Kidney glomerular epithelial cell (primary cell): ENCODE results near the gene COL25A1.
"Not testable (repeated sequence)": the region's sequence is repeated elsewhere in the genome, so short reads cannot be mapped to it uniquely, and the experiment has no call there.

Experiments used
- DNase-seq: peaks from one replicate; lab custom pipeline; 2025; lab: John Stamatoyannopoulos, UW

Gene COL25A1

DNA sequence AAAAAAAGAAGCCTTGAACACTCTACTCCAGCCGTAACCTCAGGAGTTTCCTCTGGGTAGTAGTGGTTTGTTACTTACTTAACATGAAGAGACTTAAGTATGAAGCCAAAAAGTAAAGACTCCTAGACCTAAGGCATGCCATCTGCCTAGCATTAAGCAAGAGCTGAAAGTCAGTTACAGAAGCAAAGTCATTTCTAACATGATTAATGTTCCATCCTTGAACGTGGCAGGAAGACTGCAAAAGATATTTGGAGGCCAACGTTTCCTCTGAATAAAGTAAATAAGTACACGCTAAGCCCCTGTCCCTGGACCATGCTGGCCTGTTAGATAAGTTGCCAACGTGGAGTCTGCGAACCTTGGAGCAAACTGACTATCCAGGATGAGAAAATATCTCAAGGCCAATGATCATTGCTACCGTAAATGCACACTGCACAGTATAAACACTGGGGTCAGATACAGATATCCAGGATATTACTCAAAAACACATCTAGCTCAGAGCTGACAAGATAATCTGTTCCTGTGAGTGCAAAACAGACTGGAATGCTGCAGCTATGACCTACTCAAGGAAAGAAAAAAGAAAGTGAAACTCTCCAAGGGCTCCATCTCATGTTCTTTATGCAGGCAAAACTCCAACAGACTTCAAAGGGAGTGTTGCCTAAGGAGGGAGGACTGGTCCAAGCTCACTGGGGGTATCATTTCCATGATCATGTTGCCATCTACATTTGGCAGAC lies 255.8 kb downstream of the COL25A1 start:
- no peak for DNase-seq

DNA sequence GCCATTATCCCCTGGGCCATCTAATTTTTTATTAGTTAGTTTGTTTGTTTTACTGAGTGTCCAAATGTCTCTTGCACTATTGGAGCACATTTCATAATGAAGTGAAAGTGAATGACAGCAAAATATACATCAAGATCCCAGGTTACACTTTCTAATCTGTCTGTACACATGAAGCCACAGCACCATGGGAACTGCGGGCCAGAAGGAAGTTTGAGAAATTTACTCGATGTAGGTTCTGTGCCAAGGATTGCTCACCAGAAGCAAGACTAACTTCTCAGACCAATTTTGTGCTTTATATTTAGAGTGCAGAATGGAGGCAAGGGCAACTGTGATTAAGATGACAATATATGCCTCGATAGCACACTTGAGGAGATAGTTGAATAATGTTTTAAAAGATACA lies 258.0 kb downstream of the COL25A1 start:
- DNase-seq = no peak

DNA sequence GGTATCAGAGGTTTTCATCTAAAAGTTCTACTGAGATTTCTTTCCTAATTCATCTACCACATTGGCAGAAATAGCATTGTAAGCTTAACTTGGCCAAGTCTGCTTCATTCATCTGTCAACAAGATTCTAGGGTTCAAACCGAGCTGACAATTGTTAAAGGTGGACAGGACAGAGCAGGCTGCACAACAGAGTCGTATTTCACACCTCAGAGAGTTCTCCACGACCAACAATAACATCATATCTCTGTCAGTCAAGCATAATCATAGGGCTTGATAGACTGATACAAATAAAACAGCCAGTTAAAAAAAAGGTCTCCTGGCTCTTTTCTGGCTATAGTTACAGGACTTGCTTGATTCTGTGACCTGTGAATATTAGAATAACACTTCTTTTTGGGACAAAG lies 259.2 kb downstream of the COL25A1 start:
- DNase-seq = no peak

DNA sequence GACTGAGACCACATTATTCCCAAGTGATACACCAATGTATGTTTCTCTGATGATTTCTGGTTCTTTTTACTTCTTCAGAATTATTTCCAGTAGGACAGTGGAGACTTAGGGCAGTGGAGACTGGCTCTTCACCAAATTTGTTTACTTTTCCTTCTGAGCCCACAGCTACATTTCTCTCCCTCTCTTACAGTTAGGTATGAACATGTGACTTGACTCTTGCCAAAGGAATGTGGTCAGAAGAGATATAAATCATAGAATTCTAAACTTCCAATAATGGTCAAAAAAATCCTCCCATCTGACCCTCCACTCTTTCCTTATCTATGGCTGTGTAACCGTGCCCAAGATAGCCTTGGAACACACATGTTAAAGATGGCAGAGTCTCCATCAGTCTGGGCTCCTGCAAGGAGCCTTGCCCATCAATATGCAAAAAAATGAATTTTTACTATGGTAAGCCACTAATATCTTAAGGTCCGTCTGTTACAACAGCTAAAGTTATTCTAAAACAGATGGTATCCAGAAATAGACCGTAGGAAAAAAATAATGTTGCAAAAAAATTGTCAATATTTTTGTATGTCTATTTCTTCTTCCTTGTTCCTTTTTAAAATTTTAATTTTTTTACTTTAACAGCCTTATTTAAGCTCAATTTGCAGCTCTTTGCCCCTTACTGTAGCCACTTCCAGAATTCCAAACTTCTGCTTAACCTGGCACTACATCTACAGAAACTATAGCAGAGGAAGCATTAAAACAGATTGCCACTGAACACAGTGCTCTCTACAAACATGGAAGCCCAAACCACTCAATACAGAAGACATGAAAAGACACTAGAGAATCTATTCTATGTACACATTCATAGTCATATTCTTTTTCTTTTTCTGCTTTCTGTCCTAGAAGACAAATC lies 260.7 kb downstream of the COL25A1 start:
- DNase-seq = peak; percentile 43

DNA sequence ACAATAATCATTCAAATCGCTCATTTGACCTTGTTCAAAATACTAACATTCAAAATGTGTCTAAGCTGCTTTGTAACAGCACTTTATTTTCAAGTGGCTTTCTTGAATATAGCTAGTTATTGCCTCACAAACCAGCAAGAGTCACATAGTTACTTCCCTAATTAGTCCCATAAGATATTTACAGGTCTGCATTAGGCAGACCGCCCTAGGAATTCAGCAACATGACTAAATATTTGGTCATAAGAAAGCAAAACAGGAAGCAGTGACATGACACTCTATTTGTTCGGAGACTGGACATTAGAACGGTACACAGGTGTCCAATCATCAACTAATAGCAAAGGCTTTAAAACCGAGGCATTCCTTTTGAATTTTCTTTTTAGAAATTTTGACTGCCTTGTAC lies 262.0 kb downstream of the COL25A1 start:
- DNase-seq = no peak

DNA sequence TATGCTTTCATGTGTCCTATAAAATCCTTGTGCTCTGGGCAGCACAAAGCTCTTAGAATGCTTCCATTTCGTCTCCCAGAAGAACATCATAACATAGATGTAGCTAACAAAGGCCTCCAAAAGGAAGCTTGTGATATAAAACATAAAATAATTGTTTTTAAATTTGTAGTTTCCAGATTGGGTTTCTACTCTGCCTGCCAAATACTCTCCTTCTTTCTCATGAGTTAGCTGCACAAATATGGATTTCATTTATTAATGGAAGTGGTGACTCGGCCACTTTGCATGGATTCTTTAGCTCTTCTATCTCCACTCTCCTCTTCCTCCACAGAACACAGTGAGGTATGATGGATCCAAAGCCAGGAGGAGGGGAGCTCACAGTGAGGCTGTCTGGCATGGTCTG lies 265.4 kb downstream of the COL25A1 start:
- DNase-seq = no peak

DNA sequence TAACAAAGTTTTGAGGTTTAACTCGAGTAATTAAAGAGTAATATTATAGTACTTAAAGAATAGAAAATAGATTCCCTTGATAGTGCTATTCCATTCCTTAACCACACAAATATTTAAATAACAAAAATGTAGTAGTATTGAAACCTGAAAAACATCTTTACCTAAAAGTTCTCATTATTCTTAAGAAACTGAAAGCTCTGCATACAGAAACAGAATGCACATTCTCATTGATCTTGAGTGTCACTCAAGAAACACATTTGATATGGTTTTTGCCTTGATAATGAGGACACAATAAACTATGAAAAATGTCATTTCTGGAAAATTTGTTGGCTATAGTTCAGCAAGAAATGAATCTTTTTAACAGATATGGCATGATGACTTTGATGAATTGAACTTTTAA lies 268.5 kb downstream of the COL25A1 start:
- DNase-seq = no peak

DNA sequence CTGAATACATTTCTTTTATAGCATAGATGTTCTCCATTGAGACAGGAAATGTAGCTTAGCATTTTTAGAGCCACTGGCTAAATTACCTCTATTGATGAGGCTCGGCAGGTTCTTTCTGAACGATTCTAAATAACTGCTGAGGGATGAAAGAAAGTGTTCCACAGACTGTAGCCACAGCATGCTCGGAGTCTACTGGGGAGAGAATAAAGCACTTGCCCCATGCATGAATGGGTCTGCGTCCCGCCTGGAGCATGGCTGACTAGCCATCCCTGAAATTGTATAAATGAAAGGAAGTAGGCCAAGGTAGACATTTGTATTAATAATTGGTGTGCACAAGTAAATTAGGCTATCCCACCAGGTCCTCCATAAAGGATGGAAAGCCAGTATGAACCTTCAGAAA lies 269.8 kb downstream of the COL25A1 start:
- no peak for DNase-seq

DNA sequence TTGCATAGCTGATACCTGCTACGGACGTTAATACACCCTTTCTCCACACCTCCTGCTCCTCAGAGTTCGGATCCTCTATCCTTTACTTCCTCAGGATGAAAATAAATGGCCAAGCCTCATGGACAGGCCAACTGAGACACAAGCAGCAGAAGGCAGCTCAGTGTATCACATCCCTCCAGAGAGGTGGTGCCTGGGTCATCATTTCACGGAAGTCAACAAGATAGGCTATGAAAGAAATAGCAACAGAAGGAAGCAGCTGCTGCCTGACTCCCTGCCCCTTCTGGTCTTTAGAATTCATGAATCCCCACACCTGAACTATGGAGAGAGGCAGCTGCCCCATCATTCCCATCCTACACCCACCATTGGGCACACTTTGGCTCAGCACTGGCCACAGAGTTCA lies 272.5 kb downstream of the COL25A1 start:
- no peak for DNase-seq

DNA sequence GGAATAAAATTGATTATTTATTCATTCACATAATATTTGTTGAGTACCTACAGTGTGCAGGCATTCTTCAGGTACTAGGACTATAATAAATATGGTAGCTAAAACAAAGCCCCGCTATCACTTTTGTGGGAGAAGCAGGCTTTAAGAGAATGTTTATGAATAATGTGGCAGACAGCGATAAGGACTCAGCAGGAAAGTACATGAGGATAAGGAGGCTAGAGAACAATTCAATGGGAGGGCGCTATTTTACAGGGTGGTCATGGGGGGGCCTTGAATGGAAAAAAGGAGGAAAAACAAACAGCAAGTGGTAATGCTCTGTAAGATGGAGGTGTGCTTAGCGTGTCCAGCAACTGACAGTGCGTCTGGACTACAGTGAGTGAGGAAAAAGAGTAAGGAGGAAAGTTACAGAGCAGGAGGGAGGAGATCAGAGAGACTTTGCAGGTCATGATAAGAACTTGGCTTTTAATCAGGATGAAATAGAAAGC lies 275.4 kb downstream of the COL25A1 start:
- no peak for DNase-seq

DNA sequence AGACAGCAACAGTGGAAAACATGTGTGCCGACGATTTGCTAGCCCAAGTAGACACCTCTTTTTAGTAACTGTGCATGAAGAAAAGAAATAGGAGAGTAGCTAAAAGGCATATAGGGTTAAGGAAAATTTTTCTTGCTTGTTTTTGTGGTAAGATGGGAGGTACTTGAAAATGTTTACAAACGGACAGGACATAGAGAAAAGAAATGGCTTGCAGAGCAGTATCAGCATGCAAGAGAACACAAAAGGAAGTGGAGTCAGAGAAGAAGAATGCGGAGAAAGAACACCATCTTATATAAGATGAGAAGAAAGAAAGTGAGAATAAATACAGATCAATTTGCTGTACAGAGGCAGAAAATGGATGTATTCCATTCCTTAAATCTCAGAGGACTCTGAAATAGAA lies 275.9 kb downstream of the COL25A1 start:
- no peak for DNase-seq

DNA sequence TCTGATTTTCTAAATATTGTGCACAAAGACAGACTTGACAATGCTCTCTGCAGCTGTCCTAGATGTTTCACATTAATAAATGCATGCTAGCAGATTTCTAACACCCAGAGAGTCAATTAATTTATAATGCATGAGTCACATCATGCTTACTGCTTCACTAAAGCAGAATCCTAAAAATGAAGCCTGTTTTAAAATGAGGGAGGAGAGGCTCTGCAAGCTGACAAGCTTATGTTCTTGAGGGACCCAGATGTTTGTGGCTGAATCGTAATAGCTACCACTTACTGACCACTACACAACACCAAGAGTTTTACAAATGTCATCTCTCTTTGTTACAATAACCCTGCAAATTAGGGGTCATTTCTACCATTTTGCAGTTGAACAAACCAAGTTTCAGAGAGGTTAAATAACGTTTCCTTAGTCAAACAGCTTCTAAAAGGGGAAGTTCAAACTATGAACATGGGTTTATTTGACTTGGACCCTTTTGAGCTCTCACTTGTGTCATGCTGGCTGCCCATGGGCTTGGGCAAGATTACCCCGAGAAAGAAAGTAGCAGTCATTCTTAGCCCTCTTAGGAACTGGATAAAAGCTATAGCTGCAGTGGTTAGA lies 276.9 kb downstream of the COL25A1 start:
- DNase-seq = no peak

DNA sequence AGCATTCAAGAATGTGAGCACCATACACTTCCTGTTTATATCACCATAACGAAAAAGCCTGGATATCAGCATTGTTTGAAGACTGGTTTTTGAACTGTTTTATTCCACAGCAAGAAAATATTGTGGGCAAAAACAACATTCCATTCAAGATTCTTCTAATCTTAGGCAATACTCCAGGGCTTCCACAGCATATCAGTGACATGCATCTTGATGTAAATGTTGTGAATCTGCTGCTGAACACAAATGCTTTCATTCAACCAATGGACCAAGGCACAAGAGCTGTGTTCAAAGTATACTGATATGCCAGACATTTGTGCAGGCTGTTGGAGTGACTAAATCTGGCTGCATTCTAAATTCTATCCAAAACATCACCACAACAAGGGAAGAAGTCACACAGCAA lies 279.5 kb downstream of the COL25A1 start:
- DNase-seq = no peak

DNA sequence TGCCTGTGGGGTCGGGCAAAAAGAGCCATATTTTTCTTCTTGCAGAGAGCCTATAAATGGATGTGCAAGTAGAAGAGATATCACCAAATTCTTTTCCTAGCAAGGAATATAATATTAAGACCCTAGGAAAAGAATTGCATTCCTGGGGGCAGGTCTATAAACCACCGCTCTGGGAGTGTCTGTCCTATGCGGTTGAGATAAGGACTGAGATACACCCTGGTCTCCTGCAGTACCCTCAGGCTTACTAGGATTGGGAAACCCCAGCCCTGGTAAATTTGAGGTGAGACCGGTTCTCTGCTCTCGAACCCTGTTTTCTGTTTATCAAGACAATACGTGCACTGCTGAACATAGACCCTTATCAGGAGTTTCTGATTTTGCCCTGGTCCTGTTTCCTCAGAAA lies 280.8 kb downstream of the COL25A1 start:
- not testable (repeated sequence) for DNase-seq

DNA sequence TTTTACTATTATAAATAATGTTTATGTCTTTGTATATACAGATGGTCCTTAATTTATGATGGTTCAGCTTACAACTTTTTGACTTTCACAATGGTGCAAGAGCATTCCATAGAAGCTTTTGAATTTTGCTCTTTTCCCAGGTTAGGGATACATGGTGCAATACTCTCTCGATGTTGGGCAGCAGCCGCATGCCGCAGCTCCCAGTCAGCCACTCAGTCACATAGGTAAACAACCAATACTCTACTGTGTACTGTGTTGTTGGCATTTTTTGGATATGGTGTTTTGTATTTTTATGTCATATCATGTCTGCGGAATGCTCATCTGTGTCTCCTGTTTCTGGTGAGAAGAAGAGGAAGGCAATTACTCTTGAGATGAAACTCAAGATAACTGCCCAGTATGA lies 281.6 kb downstream of the COL25A1 start:
- no peak for DNase-seq

DNA sequence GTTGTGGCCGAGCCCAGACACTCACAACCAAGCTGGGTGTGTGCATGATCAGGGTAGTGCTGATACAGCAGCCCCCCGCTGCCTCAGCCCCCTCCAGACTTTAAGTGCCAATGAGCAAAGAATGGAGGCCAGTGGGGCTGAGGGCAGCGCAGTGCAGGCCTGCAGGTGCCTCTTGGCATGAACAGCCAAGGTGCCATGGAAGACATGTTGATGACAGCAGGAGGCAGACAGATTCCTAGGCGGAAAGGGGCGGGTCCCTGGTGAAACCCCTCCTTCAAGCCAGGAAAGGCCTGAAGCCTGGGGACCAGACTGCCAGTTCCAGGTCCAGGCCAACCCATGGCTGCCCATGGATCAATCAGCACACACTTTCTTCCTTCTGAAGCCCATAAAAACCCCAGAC lies 286.3 kb downstream of the COL25A1 start:
- no peak for DNase-seq

DNA sequence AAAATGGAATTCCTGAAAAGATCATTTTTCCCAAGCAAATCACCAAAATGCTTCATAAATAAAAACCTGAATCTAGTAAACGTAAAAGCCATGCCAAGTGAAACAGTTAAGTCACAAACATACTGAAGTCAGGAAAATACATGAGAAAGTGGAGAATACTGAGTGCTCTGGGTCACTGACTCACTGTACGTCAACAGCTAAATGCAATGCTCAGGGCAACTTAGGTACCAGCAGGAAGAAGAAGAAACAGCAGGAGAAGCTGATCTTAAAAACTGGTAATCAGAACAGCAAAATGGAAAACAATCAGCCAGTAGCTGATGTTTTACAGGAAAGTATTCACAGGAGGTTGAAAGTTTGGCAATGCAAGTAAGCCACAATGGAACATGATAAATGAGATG lies 287.0 kb downstream of the COL25A1 start:
- peak; percentile 16 for DNase-seq

DNA sequence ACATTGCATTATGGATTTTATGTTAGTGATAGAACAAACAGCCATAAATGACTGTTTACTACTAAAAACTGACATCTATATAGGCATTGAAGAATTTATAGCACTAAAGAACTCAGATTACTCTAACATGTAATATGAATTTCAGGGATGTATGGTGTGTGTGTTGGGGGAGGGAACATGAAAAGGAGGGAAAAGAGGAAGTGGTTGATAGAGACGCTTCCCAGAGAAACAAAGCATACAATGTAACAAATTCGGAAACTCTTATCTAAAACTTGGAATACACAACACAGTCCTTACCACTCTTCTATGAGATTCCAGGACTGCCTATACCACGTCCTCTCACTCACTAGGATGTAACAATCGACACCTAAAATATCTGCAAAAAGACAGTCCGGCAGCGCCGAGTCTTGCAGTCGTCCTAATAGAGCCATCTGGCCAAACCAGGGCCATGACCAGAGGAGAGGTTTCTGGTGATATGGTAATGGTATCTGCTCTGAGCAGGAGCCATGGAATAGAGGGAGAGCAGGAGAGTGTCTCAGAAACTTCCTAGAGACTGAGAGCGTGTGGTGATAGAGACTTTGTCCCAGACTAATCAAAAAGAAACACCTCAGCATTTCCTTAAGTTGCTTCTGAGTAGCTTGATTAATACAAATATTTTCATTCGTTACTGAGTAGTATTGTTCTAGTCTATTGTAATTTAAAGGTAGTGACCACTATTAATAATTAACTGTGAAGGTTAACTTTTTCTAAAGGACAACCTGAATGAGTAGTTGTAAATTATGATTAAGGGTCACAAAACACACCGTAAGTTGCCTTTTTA lies 287.7 kb downstream of the COL25A1 start:
- no peak for DNase-seq

DNA sequence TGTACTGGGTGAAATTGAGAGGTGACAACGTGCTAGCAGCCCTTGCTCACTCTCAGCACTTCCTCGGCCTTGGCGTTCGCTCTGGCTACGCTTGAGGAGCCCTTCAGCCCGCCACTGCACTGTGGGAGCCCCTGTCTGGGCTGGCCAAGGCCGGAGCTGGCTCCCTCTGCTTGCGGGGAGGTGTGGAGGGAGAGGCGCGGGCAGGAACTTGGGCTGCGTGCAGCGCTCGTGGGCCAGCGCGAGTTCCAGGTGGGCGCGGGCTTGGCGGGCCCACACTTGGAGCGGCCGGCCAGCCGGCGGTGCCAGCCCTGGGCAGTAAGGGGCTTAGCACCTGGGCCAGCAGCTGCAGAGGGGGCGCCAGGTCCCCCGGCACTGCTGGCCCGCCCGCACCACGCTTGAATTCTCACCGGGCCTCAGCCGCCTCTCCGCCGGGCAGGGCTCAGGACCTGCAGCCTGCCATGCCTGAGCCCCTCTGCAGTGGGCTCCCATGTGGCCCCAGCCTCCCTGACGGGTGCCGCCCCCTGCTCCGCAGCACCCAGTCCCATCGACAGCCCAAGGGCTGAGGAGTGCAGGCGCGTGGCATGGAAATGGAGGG lies 290.1 kb downstream of the COL25A1 start:
- no peak for DNase-seq

DNA sequence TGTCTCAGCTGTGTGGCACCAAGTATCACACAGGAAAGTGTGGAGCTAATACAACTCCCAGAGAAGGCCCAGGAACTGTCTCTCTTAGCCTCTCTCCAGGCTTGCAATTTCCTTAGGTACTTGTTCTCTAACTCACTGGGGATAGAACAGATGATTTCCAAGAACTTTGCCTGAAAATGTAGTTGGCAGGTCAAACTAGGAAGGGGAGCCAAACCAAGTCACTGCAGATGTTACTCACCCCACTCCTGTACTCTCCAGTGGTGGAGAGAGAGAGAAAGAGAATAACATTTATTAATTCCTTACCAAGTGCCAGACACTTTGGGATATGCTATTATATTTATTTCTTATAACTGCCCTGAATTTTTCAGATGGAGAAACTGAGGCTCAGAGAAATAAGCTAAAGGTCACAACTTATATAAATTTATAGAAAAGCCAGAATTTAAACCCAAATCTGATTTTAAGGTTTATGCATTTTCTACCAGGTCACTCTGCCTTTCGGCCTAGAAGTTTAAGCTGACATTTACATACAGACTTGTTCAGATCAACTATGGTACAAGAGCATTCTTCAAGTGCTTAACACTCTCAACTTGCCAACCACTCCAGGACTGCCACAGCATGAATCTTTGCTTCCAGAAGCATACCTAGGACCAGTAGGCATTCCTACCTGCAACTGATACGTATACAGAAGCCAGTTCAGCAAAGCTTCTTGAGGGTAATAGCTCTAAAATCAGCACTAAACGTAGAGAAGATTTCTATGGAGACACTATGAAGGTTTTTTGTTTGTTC lies 291.0 kb downstream of the COL25A1 start:
- no peak for DNase-seq

DNA sequence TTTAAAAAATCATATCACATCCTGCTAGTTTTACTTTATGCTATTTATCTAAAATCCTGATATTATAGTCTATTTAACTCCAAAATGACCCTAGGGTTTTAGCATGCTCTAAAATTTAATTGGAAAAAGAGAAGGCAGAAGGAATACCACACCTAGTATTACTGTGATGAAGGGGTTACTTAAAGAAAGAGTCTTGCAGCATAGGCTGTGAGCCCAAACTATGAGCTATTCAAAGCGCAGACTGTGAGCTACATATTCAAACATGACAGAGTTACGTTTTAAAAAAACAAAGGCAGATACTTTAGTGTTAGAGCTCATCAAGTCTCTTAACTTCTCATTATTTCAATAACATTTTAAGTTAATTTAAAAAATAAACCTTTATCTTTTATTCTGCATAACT lies 291.9 kb downstream of the COL25A1 start:
- DNase-seq = no peak
